CD8-positive, alpha-beta memory T cell (primary cell): ENCODE measurements around the gene CCDC175. TPM values are rescaled to one million over a fixed set of nuclear protein-coding genes. Genes with fewer than 3 reads are reported as not detected.

Source experiments
- CTCF ChIA-PET: fragments of 350-600 bp; sonication (Branson Sonifier 250); formaldehyde crosslinking; loops from one replicate; lab custom pipeline; 2021; ENCODE audit warnings: antibody characterized with exemption; lab: Charles Lee
- POLR2A ChIA-PET: fragments of 350-600 bp; sonication (Branson Sonifier 250); formaldehyde crosslinking; loops from one replicate; lab custom pipeline; 2021; ENCODE audit warnings: antibody characterized with exemption; lab: Charles Lee
- DNase-seq, 5 donors: peaks; one replicate each; pipeline versions ENCODE4 v3.0.0 to v3.0.0-alpha.2; 2020 to 2022; ENCODE audit warnings: mixed read lengths in 1 of 5
- H3K27ac ChIP-seq: one replicate; pipeline ENCODE4 v1.7.0; 2013; ENCODE audit warnings: low read depth, mild to moderate bottlenecking, low read length, moderate library complexity
- H3K27me3 ChIP-seq: 2 replicates; pipeline ENCODE4 v1.7.0; 2013; ENCODE audit warnings: low read length, mild to moderate bottlenecking; ENCODE audit not compliant: insufficient read depth, poor library complexity, severe bottlenecking
- H3K36me3 ChIP-seq: 2 replicates; pipeline ENCODE4 v1.7.0; 2013; ENCODE audit warnings: mild to moderate bottlenecking, low read length, moderate library complexity; ENCODE audit not compliant: insufficient read depth
- H3K4me1 ChIP-seq: 2 replicates; pipeline ENCODE4 v1.7.0; 2013; ENCODE audit warnings: mild to moderate bottlenecking, low read length, moderate library complexity; ENCODE audit not compliant: insufficient read depth
- H3K4me3 ChIP-seq: 2 replicates; pipeline ENCODE4 v1.7.0; 2013; ENCODE audit warnings: mild to moderate bottlenecking, low read length
- H3K9me3 ChIP-seq: 2 replicates; pipeline ENCODE4 v1.7.0; 2013; ENCODE audit warnings: mild to moderate bottlenecking, low read length
- H3K27ac Mint-ChIP-seq, 8 donors: one replicate each; pipeline ENCODE4 v1.8.0; 2020 to 2021; ENCODE audit warnings: mixed read lengths in 8 of 8, mild to moderate bottlenecking in 6 of 8, inconsistent platforms in 3 of 8, moderate library complexity in 3 of 8
- H3K27me3 Mint-ChIP-seq, 2 donors: one replicate each; pipeline ENCODE4 v1.8.0; 2020 to 2021; ENCODE audit warnings: mixed read lengths in 2 of 2, mild to moderate bottlenecking in 1 of 2, moderate library complexity in 1 of 2
- H3K36me3 Mint-ChIP-seq, 3 donors: one replicate each; pipeline ENCODE4 v1.8.0; 2020 to 2021; ENCODE audit warnings: mixed read lengths in 3 of 3, inconsistent platforms in 1 of 3, mild to moderate bottlenecking in 1 of 3
- H3K4me1 Mint-ChIP-seq, 3 donors: one replicate each; pipeline ENCODE4 v1.8.0; 2020 to 2021; ENCODE audit warnings: mixed read lengths in 3 of 3, inconsistent platforms in 1 of 3, mild to moderate bottlenecking in 1 of 3
- H3K4me3 Mint-ChIP-seq, 7 donors: one replicate each; pipeline ENCODE4 v1.8.0; 2020 to 2021; ENCODE audit warnings: mixed read lengths in 7 of 7, mild to moderate bottlenecking in 6 of 7, moderate library complexity in 4 of 7, inconsistent platforms in 2 of 7
- H3K9me3 Mint-ChIP-seq, 5 donors: one replicate each; pipeline ENCODE4 v1.8.0; 2020 to 2022; ENCODE audit warnings: mixed read lengths in 5 of 5, mild to moderate bottlenecking in 3 of 5, moderate library complexity in 2 of 5, inconsistent platforms in 1 of 5
- polyA plus RNA-seq: library from polyadenylated mRNA; unstranded; fragments of 300-500 nt; fragmentation: Illumina TruSeq; gene quantifications from one replicate; pipeline ENCODE4 v1.2.3, GENCODE V29; 2021
- total RNA-seq, 2 experiments: library from RNA; stranded (reverse); gene quantifications; one replicate each; pipeline ENCODE4 v1.2.3, GENCODE V29; 2021

The CCDC175 gene
- total and polyA plus RNA-seq, 3 experiments from 2014 or later: not detected

DNA sequence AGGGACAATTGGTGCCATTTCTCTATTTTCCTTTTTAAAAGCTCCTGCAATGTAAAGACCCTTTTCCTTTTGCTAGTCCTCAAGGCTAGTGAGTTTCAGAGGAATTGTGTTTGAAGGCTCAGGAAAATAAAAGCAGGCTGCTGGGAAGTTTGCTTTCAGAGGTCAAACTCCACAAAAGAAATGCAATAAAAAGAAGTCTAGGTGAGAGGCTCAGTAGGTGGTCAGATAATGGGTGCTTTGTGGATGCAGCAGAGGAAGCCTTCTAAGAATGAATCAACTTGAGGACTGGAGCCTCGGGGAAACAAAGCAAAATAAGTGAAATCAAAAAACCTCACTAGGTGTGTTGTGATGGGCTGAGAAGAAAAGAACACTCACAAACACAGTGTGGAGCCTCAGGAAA lies 10.3 kb downstream of the CCDC175 start:
- POLR2A ChIA-PET: no interaction called here
- Mint-ChIP-seq H3K36me3 (no peaks in the 10 kb centered on the region), H3K4me1 (no peaks in the 10 kb centered on the region), H3K27me3 (peaks cover 6 to 38% of the 10 kb centered on the region in 2 donors), H3K27ac (no peak overlapping the region), H3K9me3 (no peaks in the 10 kb centered on the region), H3K4me3 (no peak overlapping the region)
- H3K4me1 ChIP-seq: no peaks in the 10 kb centered on the region
- no peaks in the 10 kb centered on the region for H3K9me3 ChIP-seq
- no peaks in the 10 kb centered on the region for H3K27me3 ChIP-seq
- H3K36me3 ChIP-seq: no peaks in the 10 kb centered on the region
- no peak for DNase-seq
- no peak overlapping the region for H3K4me3 ChIP-seq
- no peak overlapping the region for H3K27ac ChIP-seq
- CTCF ChIA-PET: interaction anchor here (3.8 kb wide), 1 partner anchor 11 kb away, joined by 19 read pairs; the partner anchor contains the start of gene CCDC175

DNA sequence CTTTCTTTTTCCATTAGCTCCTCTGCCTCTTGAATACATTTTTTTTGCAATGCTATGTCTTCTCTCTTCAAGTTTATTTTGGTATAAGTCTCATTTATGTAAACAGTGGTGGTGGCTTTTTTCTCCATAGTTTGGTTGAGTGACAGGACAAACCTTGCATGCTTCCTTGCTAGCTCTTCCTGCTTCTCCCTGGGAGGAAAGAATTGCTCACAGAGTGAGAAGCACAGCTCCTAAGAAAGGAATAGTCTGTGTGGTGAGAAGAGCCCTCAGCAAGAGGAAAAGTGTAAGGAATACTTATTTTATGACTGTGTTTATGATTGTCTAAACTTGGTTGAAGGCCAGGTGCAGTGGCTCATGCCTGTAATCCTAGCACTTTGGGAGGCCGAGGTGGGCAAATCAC lies 11.5 kb downstream of the CCDC175 start:
- DNase-seq: no peak
- H3K9me3 Mint-ChIP-seq: no peaks in the 10 kb centered on the region
- no peak overlapping the region for H3K4me3 ChIP-seq
- no peaks in the 10 kb centered on the region for H3K4me1 ChIP-seq
- no peak overlapping the region for H3K4me3 Mint-ChIP-seq
- ChIA-PET POLR2A (no interaction called here), CTCF (interaction anchor here (3.8 kb wide), 1 partner anchor 12 kb away, joined by 19 read pairs; the partner anchor contains the start of gene CCDC175)
- H3K4me1 Mint-ChIP-seq: no peaks in the 10 kb centered on the region
- H3K27me3 Mint-ChIP-seq: peaks cover 7 to 32% of the 10 kb centered on the region in 2 donors
- H3K36me3 ChIP-seq: no peaks in the 10 kb centered on the region
- no peaks in the 10 kb centered on the region for H3K9me3 ChIP-seq
- H3K36me3 Mint-ChIP-seq: no peaks in the 10 kb centered on the region
- no peak overlapping the region for H3K27ac Mint-ChIP-seq
- no peaks in the 10 kb centered on the region for H3K27me3 ChIP-seq
- no peak overlapping the region for H3K27ac ChIP-seq

DNA sequence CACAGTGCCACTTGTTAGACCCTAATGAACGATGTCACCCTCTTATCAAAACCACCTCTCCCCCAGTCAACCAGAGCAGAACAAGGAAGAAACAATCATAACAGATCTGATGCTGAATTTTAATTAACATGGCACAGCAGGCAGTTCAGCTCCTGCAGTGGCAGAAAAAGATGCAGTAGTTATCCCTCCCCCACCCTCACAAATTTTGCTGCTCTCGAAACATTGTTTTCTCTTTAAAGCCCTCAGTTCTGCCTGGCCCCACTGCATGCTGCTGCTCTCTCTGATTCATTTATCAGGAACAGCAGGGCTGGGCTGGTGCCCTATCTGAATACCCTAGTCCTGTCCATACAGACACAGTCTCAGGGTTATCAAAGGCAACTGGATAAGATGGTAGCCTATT lies 12.2 kb downstream of the CCDC175 start:
- no peaks in the 10 kb centered on the region for H3K4me1 Mint-ChIP-seq
- POLR2A ChIA-PET: no interaction called here
- Histone ChIP-seq H3K27me3 (no peaks in the 10 kb centered on the region), H3K36me3 (no peaks in the 10 kb centered on the region), H3K27ac (no peak overlapping the region), H3K4me1 (no peaks in the 10 kb centered on the region), H3K4me3 (no peak overlapping the region), H3K9me3 (no peaks in the 10 kb centered on the region)
- H3K27me3 Mint-ChIP-seq: peaks cover 7 to 26% of the 10 kb centered on the region in 2 donors
- H3K36me3 Mint-ChIP-seq: no peaks in the 10 kb centered on the region
- H3K4me3 Mint-ChIP-seq: no peak overlapping the region
- CTCF ChIA-PET: no interaction called here
- H3K9me3 Mint-ChIP-seq: no peaks in the 10 kb centered on the region
- H3K27ac Mint-ChIP-seq: no peak overlapping the region
- no peak for DNase-seq

DNA sequence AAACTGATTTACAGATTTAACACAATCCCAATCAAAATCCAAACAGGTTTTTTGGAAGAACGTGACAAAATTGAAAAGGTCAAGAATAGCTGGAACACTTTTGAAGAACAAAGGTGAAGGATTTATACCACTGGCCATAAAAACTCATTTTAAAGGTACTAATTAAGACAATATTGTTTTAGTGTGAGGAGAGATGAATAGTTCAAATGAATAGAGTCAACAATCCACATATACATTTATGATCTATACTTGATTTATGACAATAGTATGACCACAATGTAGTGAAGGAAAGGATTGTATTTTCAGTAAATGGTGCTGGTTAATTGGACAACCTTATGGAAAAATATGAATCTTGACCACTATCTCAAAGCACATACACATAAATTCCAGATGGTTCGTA lies 29.3 kb downstream of the CCDC175 start:
- H3K27me3 ChIP-seq: no peaks in the 10 kb centered on the region
- H3K4me1 ChIP-seq: no peaks in the 10 kb centered on the region
- H3K27ac Mint-ChIP-seq: no peak overlapping the region
- H3K9me3 Mint-ChIP-seq: peaks cover 0 to 4% (median 2%) of the 10 kb centered on the region in 5 donors
- no peaks in the 10 kb centered on the region for H3K4me1 Mint-ChIP-seq
- no peak overlapping the region for H3K27ac ChIP-seq
- H3K36me3 Mint-ChIP-seq: no peaks in the 10 kb centered on the region
- H3K27me3 Mint-ChIP-seq: peaks cover 19 to 38% of the 10 kb centered on the region in 2 donors
- H3K9me3 ChIP-seq: no peaks in the 10 kb centered on the region
- ChIA-PET POLR2A (no interaction called here), CTCF (no interaction called here)
- no peak overlapping the region for H3K4me3 ChIP-seq
- H3K4me3 Mint-ChIP-seq: no peak overlapping the region
- no peaks in the 10 kb centered on the region for H3K36me3 ChIP-seq
- no peak for DNase-seq

DNA sequence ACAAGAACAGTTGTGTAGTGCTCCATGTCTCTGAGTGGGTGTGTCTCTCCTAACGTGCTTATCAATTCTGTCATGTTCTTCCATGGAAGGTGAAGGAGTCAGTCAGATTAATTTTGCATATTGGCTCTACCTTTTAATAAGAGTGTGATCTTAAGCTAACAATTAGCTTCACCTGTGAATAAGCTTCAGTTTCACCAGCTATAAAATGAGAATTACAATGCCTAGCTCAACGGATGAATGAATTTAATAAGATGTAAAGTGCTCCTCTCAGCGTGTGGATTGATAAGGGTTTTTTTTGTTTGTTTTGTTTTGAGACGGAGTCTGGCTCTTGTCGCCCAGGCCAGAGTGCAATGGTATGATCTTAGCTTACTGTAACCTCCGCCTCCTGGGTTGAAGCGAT lies 32.7 kb downstream of the CCDC175 start:
- ChIA-PET POLR2A (no interaction called here), CTCF (no interaction called here)
- no peaks in the 10 kb centered on the region for H3K36me3 ChIP-seq
- H3K9me3 ChIP-seq: no peaks in the 10 kb centered on the region
- no peaks in the 10 kb centered on the region for H3K27me3 ChIP-seq
- no peak overlapping the region for H3K27ac ChIP-seq
- peaks cover 18 to 34% of the 10 kb centered on the region in 2 donors for H3K27me3 Mint-ChIP-seq
- no peak overlapping the region for H3K4me3 Mint-ChIP-seq
- DNase-seq: no peak
- H3K9me3 Mint-ChIP-seq: peaks cover 0 to 2% (median 0%) of the 10 kb centered on the region in 5 donors
- H3K36me3 Mint-ChIP-seq: no peaks in the 10 kb centered on the region
- no peak overlapping the region for H3K27ac Mint-ChIP-seq
- no peaks in the 10 kb centered on the region for H3K4me1 ChIP-seq
- H3K4me3 ChIP-seq: no peak overlapping the region
- H3K4me1 Mint-ChIP-seq: no peaks in the 10 kb centered on the region

DNA sequence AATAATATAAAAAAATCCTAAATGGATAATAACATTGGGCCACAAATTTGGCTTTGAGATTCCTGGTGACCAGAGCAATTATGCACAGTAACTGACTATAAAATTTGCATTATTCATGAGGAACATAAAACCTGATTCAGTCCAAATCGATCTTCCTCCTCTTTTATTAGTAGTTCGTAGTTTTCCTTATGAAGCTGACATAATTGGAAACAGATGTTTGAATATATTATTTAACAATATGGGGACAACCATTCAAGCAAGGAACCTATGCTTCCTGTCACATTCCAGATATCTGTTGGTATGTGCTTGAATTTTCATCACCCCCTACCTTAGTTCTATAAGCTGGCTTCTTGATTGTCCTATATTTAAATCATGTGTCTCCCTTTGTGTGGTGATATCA lies 34.9 kb downstream of the CCDC175 start:
- Histone ChIP-seq H3K36me3 (no peaks in the 10 kb centered on the region), H3K4me1 (no peaks in the 10 kb centered on the region), H3K4me3 (no peak overlapping the region), H3K9me3 (no peaks in the 10 kb centered on the region), H3K27ac (no peak overlapping the region), H3K27me3 (no peaks in the 10 kb centered on the region)
- Mint-ChIP-seq H3K4me3 (no peak overlapping the region), H3K27ac (no peak overlapping the region), H3K36me3 (no peaks in the 10 kb centered on the region), H3K27me3 (peaks cover 16 to 30% of the 10 kb centered on the region in 2 donors), H3K4me1 (no peaks in the 10 kb centered on the region), H3K9me3 (no peaks in the 10 kb centered on the region)
- ChIA-PET CTCF (no interaction called here), POLR2A (no interaction called here)
- DNase-seq: no peak

DNA sequence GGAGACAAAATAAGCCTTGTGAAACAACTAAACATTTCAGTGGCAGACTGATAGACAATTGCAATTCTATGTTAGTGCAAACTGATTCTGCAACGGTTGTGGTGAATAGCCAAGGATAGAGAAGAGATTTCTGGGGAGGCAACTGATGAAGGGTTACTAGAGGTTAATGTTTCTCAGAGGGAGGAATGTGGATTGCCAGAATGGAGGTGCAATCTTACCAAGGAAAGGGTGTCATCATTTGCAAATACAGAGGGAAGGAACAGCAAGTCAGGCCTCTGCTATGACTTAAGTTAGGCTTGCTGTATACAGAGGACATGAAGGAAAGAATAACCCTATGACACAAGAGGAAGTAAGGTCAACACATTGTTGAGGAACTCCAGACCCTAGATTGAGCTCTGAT lies 35.8 kb downstream of the CCDC175 start:
- Mint-ChIP-seq H3K27me3 (peaks cover 16 to 29% of the 10 kb centered on the region in 2 donors), H3K4me3 (no peak overlapping the region), H3K4me1 (no peaks in the 10 kb centered on the region), H3K9me3 (no peaks in the 10 kb centered on the region), H3K27ac (no peak overlapping the region), H3K36me3 (no peaks in the 10 kb centered on the region)
- Histone ChIP-seq H3K36me3 (no peaks in the 10 kb centered on the region), H3K27me3 (no peaks in the 10 kb centered on the region), H3K4me3 (no peak overlapping the region), H3K4me1 (no peaks in the 10 kb centered on the region), H3K27ac (no peak overlapping the region), H3K9me3 (no peaks in the 10 kb centered on the region)
- ChIA-PET CTCF (no interaction called here), POLR2A (no interaction called here)
- no peak for DNase-seq

DNA sequence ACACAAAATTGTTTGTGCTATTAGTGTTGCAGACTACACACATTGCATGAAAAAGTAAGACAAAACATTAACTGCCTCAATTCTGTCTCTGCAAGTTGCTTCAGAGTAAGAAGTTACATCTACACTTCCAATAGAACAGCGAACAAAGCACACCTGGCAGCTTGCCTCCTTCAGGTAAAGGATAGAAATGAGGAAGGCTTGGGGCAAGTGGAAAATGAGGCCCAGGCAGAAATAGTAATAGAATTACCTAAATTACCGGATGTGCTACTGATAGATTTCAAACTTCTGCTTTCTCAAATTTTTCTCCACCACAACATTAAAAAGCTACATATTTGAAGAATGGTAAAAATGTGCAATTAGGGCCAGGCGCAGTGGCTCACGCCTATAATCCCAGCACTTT lies 37.7 kb downstream of the CCDC175 start:
- Mint-ChIP-seq H3K9me3 (no peaks in the 10 kb centered on the region), H3K4me3 (no peak overlapping the region), H3K36me3 (no peaks in the 10 kb centered on the region), H3K27ac (no peak overlapping the region), H3K4me1 (no peaks in the 10 kb centered on the region), H3K27me3 (peaks cover 11 to 28% of the 10 kb centered on the region in 2 donors)
- H3K36me3 ChIP-seq: no peaks in the 10 kb centered on the region
- ChIA-PET POLR2A (no interaction called here), CTCF (no interaction called here)
- H3K9me3 ChIP-seq: no peaks in the 10 kb centered on the region
- no peaks in the 10 kb centered on the region for H3K27me3 ChIP-seq
- no peaks in the 10 kb centered on the region for H3K4me1 ChIP-seq
- no peak for DNase-seq
- H3K4me3 ChIP-seq: no peak overlapping the region
- no peak overlapping the region for H3K27ac ChIP-seq

DNA sequence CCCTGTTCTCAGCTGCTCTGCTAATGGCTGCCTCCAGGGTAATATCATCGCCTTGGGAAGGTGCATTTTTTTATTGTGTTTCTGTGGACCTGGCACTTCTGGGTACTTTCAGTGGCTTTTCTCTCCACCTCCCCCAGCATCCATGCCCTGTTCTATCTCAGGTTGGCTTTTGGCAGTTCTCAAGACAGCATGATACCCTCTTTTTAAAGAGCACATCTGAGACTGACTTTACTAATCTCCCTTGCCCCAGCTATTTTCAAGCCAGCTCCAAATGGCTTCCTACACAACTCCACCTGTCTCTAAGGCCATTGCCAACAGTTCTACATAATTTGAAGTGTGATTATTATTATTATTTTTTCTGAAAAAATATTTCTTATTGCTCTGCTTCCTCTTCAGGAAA lies 39.1 kb downstream of the CCDC175 start:
- H3K27ac Mint-ChIP-seq: no peak overlapping the region
- no peak overlapping the region for H3K27ac ChIP-seq
- H3K4me1 Mint-ChIP-seq: no peaks in the 10 kb centered on the region
- ChIA-PET CTCF (no interaction called here), POLR2A (no interaction called here)
- H3K4me3 Mint-ChIP-seq: no peak overlapping the region
- H3K4me1 ChIP-seq: no peaks in the 10 kb centered on the region
- no peaks in the 10 kb centered on the region for H3K9me3 Mint-ChIP-seq
- no peak overlapping the region for H3K4me3 ChIP-seq
- no peaks in the 10 kb centered on the region for H3K36me3 ChIP-seq
- H3K27me3 ChIP-seq: no peaks in the 10 kb centered on the region
- no peak for DNase-seq
- no peaks in the 10 kb centered on the region for H3K36me3 Mint-ChIP-seq
- peaks cover 7 to 25% of the 10 kb centered on the region in 2 donors for H3K27me3 Mint-ChIP-seq
- H3K9me3 ChIP-seq: no peaks in the 10 kb centered on the region
